ENCODE measurements around the gene CPN2.
A peak's percentile ranks its signal among the peaks of the same experiment; 100 is the strongest.

Gene CPN2, protein sequence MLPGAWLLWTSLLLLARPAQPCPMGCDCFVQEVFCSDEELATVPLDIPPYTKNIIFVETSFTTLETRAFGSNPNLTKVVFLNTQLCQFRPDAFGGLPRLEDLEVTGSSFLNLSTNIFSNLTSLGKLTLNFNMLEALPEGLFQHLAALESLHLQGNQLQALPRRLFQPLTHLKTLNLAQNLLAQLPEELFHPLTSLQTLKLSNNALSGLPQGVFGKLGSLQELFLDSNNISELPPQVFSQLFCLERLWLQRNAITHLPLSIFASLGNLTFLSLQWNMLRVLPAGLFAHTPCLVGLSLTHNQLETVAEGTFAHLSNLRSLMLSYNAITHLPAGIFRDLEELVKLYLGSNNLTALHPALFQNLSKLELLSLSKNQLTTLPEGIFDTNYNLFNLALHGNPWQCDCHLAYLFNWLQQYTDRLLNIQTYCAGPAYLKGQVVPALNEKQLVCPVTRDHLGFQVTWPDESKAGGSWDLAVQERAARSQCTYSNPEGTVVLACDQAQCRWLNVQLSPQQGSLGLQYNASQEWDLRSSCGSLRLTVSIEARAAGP

DNA sequence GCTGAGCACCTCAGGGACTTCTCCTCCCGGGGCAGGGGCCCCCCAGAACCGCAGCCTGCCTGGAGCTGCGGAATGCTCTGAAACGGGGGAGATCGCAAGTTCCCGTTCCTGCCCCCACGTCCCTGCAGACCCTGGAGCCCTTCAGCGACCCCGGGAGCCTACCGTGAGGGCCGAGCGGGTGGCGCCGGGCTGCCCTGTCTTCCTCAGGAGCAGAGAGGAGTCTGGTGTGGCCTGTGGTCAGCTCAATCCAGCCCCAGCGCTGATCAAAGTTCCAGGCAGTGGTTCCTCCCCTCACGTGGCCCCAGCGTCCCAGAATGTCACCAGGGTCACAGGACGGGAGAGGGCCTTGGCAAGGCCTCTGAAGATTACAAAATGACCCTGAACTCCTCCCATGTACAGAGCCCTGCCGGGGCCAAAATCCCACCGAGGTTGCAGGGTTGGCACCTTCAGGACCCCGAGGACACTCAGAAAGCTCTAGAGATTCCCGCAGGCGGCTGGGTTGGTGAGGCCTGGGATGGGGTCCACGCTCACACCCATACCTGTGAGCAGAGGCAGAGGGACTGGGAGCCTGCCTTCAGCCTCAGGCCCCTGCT is at the start of gene CPN2:
Gene CPN2, minus strand, starts transcription at position 249 of the 593 bp plus-strand sequence. CDS start 8,626 bp downstream, outside the sequence.
- Histone ChIP-seq H3K36me3 (ENCODE audit: insufficient read depth, low read length) (no peaks in the 10 kb centered on the region), H3K9ac (ENCODE audit: low read depth, low read length) (no peak within 1 kb of the TSS), H3K9me3 (ENCODE audit: control insufficient read depth, insufficient read depth, low read length) (no peaks in the 10 kb centered on the region), H3K4me1 (ENCODE audit: insufficient read depth, low read length) (no peaks in the 10 kb centered on the region)

DNA sequence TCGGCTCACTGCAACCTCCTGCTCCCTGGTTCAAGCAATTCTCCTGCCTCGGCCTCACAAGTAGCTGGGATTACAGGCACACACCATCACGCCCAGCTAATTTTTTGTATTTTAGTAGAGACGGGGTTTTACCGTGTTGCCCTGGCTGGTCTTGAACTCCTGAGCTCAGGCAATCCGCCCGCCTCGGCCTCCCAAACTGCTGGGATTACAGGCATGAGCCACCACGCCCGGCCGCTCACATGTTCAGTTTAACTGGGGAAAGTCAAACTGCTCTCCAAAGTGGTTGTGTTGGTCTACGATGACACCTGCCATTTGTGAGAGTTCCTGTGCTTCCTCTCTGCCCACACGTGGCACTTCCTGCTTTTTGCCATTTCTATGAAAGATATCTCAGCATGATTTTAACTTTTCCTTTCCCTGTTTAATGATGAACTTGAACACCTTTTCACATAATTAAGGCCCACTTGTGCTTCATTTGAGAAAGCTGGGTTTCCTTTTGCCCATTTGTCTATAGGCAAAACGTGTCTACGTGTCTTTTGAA is 48.8 kb upstream of the CPN2 start:
- Histone ChIP-seq H3K36me3 (ENCODE audit: insufficient read depth, low read length) (no peaks in the 10 kb centered on the region), H3K9me3 (ENCODE audit: control insufficient read depth, insufficient read depth, low read length) (no peaks in the 10 kb centered on the region), H3K4me1 (ENCODE audit: insufficient read depth, low read length) (peaks cover 7% of the 10 kb centered on the region; the same call in 1 of the 2 replicates), H3K9ac (ENCODE audit: low read depth, low read length) (no peak overlapping the region)

DNA sequence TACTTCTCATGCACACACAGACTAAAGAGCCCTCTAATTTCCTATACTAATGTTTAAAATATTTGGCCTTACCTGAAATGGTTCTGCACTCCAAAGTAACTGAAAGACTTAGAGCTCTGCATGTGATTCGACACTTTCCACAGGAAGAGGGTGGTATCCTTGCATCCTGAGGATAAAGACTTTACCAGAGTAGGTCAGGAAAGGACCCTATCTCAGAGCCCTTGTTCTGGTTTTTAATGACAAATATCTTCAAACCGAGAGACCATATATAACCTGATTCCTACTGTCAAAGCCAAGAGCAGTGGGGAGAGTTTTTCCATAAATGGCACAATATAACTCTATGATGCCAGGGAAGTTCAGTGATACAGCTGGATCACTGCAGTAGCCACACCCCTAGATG is 48.0 kb upstream of the CPN2 start, which contains the start of gene GP5:
Gene GP5, minus strand, starts transcription at position 101 of the 400 bp plus-strand sequence. CDS start 984 bp downstream, outside the sequence.
- Histone ChIP-seq H3K36me3 (ENCODE audit: insufficient read depth, low read length) (no peaks in the 10 kb centered on the region), H3K9ac (ENCODE audit: low read depth, low read length) (peak within 1 kb of the TSS; percentile 20; the same call in 1 of the 2 replicates), H3K4me1 (ENCODE audit: insufficient read depth, low read length) (peaks cover 7% of the 10 kb centered on the region; the same call in 1 of the 2 replicates), H3K9me3 (ENCODE audit: control insufficient read depth, insufficient read depth, low read length) (no peaks in the 10 kb centered on the region)

DNA sequence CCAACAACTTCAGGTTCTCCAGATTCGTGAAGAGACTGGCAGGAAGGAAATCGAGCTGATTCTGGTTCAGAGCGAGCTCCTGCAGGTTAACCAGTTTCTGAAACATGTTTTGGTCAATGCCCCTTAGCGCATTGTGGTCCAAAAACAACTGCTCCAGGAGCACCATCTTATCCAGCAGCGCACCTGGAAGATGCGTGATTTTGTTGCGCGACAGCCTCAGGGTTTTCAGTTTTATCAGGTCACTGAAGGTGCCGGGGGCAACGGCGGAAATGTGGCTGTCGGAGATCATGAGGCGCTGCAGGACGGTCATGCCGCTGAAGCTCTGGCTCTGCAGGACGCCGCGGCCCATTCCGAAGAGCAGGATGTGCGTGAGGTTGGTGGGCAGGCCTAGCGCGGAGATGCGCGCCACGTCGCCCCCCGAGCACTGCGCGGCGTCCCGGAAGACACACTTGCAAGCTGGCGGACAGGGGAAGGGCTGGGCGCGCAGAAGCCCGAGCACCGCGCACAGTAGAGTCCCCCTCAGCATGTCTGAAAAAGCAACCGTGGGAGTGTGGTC is 46.7 kb upstream of the CPN2 start:
- no peaks in the 10 kb centered on the region for H3K9me3 ChIP-seq (ENCODE audit: control insufficient read depth, insufficient read depth, low read length)
- H3K9ac ChIP-seq (ENCODE audit: low read depth, low read length) = peak overlapping the region; percentile 20; the same call in 1 of the 2 replicates
- peaks cover 7% of the 10 kb centered on the region; the same call in 1 of the 2 replicates for H3K4me1 ChIP-seq (ENCODE audit: insufficient read depth, low read length)
- no peaks in the 10 kb centered on the region for H3K36me3 ChIP-seq (ENCODE audit: insufficient read depth, low read length)

DNA sequence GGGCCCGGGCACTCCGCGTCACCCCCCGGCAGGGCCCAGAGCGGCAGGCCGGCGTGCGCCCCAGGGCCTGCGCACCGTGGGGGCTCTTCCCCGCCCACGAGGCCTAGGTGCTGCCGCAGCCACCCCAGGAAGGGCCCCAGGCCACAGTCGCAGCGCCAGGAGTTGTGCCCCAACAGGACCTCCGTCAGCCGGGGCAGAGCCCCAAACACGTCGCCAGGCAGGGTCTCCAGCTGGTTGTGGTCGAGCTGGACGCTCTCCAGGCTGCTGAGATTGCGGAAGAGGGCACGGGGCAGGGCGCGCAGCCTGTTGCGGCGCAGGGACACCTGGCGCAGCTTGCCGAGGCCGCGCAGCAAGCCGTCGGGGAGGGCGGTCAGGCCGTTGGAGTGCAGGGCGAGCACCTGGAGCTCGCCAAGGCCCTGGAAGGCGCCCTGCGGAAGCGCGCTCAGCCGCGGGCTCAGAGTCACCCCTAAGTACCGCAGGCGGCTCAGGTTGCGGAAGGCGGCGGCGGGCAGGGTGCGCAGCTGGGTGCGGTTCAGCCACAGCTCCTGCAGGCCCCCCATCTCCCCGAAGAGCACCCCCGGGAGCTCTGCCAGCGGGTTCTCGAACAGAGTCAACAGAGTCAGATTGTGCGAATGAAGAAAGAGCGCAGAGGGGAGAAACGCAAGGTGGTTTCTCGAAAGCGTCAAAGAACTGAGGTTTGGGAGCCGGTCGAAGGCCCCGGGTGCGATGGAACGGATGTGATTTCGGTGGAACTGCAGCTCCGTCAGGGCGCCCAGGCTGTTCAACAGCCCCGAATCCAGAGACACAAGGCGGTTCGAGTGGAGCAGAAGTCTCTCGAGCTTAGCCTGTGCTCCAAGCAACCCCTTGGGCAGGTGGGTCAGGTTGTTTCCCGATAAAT is 46.0 kb upstream of the CPN2 start:
- peaks cover 7% of the 10 kb centered on the region; the same call in 1 of the 2 replicates for H3K4me1 ChIP-seq (ENCODE audit: insufficient read depth, low read length)
- H3K9ac ChIP-seq (ENCODE audit: low read depth, low read length) = peak overlapping the region; percentile 20; the same call in 1 of the 2 replicates
- H3K36me3 ChIP-seq (ENCODE audit: insufficient read depth, low read length) = no peaks in the 10 kb centered on the region

DNA sequence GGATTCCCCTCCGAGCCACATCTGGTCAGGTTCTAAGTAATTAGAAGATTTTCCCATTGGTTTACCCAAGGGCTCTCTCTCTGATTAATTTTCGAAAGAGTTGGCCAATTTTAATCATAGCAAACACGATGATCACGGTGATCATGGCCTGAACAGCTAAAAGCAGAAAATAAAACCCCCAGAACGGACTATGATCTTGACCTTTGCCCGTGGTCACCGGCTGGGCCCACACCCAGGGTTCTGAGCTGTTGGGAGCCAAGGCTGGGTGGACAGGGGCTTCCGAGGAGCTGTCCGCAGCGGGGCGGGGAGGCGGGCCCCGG is 45.4 kb upstream of the CPN2 start:
- Histone ChIP-seq H3K9ac (ENCODE audit: low read depth, low read length) (peak overlapping the region; percentile 20; the same call in 1 of the 2 replicates), H3K36me3 (ENCODE audit: insufficient read depth, low read length) (no peaks in the 10 kb centered on the region), H3K4me1 (ENCODE audit: insufficient read depth, low read length) (peaks cover 7% of the 10 kb centered on the region; the same call in 1 of the 2 replicates), H3K9me3 (ENCODE audit: control insufficient read depth, insufficient read depth, low read length) (no peaks in the 10 kb centered on the region)

More for the DNA sequence above, 46.0 kb upstream of the CPN2 start:
- H3K9me3 ChIP-seq (ENCODE audit: control insufficient read depth, insufficient read depth, low read length) = no peaks in the 10 kb centered on the region

DNA sequence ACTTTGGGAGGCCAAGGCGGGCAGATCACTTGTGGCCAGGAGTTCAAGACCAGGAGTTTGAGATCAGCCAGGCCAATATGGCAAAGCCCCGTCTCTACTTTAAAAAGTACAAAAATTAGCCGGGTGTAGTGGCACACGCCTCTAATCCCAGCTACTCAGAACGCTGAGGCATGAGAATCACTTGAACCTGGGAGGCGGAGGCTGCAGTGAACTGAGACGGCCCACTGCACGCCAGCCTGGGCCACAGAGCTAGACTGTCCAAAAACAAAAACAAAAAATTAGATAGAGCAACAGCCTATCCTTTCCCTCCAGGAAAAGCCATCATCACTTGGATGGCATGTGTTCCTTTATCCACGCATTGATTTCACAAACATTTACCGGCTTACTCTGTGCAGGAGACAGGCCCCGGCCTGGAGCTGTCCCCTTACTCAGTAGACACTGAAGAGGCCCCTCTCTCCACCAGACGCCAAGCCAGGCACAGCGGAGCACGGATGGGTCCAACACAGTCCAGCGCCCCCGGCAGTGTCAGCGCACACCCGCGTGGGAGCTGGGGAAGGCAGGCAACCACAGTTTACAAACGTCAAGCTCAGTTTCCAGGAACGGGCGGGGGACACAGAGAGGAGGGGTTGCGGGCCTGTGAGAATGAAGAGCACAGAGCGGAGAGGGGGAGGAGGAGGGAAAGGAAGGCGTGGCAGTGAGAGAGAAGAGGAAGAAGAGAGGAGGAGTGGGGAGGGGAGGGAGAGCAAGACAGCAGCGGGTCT is 44.8 kb upstream of the CPN2 start:
- Histone ChIP-seq H3K4me1 (ENCODE audit: insufficient read depth, low read length) (peaks cover 7% of the 10 kb centered on the region; the same call in 1 of the 2 replicates), H3K9ac (ENCODE audit: low read depth, low read length) (peak overlapping the region; percentile 20; the same call in 1 of the 2 replicates), H3K9me3 (ENCODE audit: control insufficient read depth, insufficient read depth, low read length) (no peaks in the 10 kb centered on the region), H3K36me3 (ENCODE audit: insufficient read depth, low read length) (no peaks in the 10 kb centered on the region)

DNA sequence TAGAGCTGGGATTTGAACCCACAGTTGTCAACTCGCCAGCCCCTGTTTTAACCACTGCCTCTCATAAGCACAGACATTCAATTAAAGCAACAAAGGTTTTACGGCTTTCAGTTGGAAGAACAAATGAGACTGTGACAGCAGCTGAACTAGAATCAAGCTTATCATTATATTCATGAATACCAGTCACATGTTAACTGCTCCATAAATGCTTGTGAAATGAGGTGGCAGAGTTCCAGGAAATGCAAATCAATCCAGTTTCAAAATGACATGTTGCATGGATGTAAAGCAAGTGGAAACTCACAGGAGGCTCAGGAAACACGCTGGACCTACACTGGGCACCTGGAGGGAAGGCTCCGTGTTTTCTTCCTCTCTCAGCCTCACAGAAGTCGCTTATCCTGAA is 44.1 kb upstream of the CPN2 start:
- Histone ChIP-seq H3K36me3 (ENCODE audit: insufficient read depth, low read length) (no peaks in the 10 kb centered on the region), H3K9ac (ENCODE audit: low read depth, low read length) (no peak overlapping the region), H3K9me3 (ENCODE audit: control insufficient read depth, insufficient read depth, low read length) (no peaks in the 10 kb centered on the region), H3K4me1 (ENCODE audit: insufficient read depth, low read length) (peaks cover 7% of the 10 kb centered on the region; the same call in 1 of the 2 replicates)

DNA sequence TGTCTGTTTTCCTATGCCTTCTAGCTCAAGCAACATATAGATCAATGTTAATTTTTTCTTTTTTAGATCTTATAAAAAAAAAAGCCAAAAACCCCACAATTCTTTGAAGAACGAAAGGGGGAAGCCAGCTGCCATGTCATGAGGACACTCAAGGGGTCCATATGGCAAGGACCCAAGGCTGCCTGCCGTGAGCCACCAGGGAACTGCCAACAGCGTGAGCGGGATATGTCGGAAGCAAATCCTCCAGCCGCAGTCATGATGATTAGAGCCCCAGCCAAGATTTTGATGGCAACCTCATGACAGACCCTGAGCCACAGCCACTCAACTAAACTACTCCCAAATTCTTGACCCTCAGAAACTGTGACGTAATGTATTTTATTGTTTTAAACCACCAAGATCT is 41.4 kb upstream of the CPN2 start:
- Histone ChIP-seq H3K9ac (ENCODE audit: low read depth, low read length) (no peak overlapping the region), H3K4me1 (ENCODE audit: insufficient read depth, low read length) (peaks cover 6% of the 10 kb centered on the region; the same call in 1 of the 2 replicates), H3K9me3 (ENCODE audit: control insufficient read depth, insufficient read depth, low read length) (no peaks in the 10 kb centered on the region), H3K36me3 (ENCODE audit: insufficient read depth, low read length) (no peaks in the 10 kb centered on the region)

DNA sequence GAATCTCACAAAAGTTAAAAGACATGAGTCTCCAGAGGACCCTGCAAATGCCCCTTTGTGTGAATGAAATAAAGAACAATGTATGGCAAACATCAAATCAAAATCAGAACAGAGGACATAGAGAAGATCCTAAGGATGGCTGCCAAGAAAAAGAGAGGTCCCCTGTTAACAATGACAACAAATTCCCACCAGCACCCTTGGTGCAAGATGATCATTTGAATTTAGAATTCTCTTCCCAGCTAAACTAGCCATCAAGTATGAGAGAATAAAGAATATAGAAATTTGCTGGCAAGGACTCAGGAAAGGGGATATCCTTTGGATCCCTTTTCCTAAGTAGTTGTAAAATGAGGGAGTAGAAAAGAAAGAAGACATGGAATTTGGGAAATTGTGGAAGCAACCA is 39.7 kb upstream of the CPN2 start:
- no peaks in the 10 kb centered on the region for H3K36me3 ChIP-seq (ENCODE audit: insufficient read depth, low read length)
- H3K9ac ChIP-seq (ENCODE audit: low read depth, low read length) = no peak overlapping the region
- H3K4me1 ChIP-seq (ENCODE audit: insufficient read depth, low read length) = no peaks in the 10 kb centered on the region; the same call in 1 of the 2 replicates
- H3K9me3 ChIP-seq (ENCODE audit: control insufficient read depth, insufficient read depth, low read length) = no peaks in the 10 kb centered on the region

DNA sequence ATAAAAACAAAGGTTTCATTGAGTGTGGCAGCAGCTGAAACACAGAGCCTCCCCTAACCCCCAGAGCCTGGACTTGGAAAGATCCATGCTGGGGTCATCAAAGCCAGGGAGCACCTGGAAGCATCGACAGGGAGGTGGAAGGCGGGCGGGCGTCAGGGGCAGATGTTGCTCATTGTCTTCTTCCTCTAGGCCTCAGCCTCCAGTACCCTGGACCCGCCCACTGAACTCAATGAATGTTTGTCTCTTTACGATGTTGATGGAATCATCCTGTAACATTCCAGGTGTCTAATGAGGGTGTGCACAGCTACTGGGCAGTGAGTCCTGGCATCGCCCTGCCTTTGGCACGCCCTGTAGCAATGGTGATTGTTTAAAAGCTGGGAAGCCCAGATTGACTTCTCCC is 38.1 kb upstream of the CPN2 start:
- no peaks in the 10 kb centered on the region for H3K4me1 ChIP-seq (ENCODE audit: insufficient read depth, low read length)
- no peaks in the 10 kb centered on the region for H3K9me3 ChIP-seq (ENCODE audit: control insufficient read depth, insufficient read depth, low read length)
- H3K9ac ChIP-seq (ENCODE audit: low read depth, low read length) = no peak overlapping the region
- no peaks in the 10 kb centered on the region for H3K36me3 ChIP-seq (ENCODE audit: insufficient read depth, low read length)

DNA sequence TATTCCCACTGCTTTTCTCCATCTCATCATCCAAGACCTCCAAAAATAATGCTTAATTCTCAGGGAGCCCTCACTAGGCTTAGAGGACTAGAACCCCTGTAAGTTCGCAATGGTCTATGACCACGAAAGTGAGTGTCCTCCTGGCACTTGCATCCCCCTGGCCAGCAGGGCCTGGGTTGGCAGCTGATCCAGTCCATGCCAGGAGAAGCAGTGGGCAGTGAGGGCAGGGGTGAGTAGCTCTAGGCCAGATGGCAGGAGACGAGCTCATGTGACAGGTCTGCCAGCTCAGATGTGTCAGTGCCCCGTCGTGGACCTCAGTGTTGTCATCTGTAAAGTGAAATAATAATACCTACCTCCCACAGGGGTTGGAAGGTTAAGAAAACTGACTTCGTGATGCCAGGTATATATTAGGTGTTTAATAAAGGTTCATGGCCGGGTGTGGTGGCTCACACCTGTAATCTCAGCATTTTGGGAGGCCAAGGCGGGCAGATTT is 36.8 kb upstream of the CPN2 start:
- H3K36me3 ChIP-seq (ENCODE audit: insufficient read depth, low read length) = no peaks in the 10 kb centered on the region
- no peak overlapping the region for H3K9ac ChIP-seq (ENCODE audit: low read depth, low read length)
- H3K4me1 ChIP-seq (ENCODE audit: insufficient read depth, low read length) = peaks cover 5% of the 10 kb centered on the region
- H3K9me3 ChIP-seq (ENCODE audit: control insufficient read depth, insufficient read depth, low read length) = no peaks in the 10 kb centered on the region

DNA sequence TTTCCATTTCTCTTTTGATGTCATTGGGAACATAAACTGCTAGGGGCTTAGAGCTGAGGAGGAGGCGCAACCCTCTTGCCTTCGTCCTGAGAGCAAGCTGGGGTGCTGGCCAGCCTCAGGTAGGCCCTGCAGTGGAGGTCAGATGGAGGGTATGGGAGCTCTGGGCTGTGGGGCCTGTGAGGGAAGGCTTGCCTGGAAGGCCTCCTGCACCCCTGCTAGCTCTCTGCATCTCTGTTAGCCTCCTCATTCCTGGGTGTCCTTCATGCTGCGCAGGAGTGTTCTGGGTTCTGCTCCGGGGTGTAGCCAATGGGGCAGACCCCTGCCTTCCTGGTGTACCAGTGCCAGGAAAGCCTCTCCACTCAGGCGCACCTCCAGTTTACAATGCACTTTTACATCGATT is 36.1 kb upstream of the CPN2 start:
- H3K36me3 ChIP-seq (ENCODE audit: insufficient read depth, low read length) = no peaks in the 10 kb centered on the region
- no peak overlapping the region for H3K9ac ChIP-seq (ENCODE audit: low read depth, low read length)
- no peaks in the 10 kb centered on the region for H3K9me3 ChIP-seq (ENCODE audit: control insufficient read depth, insufficient read depth, low read length)
- peaks cover 10% of the 10 kb centered on the region for H3K4me1 ChIP-seq (ENCODE audit: insufficient read depth, low read length)

All from ES-I3 (cell line).